HG03457 (cell line): ENCODE data around the gene SMCR8.
"Not testable (repeated sequence)": the region's sequence is repeated elsewhere in the genome, so short reads cannot be mapped to it uniquely, and the experiment has no call there.

Experiments used
- ATAC-seq: cut with Tn5 transposase; IDR thresholded peaks from one replicate; pipeline ENCODE4 v1.9.1; 2021; ENCODE audit warnings: moderate number of reproducible peaks; ENCODE audit not compliant: unreplicated experiment

The SMCR8 gene

DNA sequence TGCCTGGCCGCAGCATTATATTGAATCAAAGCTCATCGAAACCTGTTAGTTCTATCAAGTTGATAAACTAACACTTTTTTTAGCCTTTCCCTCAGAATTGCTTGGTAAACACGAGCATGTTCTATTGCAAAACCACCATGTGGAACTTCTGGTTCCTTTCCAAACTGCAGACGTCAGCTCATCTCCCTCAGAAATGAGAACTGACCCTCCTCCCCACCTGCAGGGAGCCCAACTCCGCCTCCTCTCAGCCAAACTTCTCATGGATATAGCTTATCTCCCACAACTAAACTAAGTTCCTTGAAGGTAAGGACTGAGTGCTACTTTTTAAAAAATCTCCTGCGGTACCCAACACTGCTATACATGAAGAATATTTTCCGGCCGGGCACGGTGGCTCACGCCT lies 41.5 kb downstream of the SMCR8 start:
- ATAC-seq = no peak

DNA sequence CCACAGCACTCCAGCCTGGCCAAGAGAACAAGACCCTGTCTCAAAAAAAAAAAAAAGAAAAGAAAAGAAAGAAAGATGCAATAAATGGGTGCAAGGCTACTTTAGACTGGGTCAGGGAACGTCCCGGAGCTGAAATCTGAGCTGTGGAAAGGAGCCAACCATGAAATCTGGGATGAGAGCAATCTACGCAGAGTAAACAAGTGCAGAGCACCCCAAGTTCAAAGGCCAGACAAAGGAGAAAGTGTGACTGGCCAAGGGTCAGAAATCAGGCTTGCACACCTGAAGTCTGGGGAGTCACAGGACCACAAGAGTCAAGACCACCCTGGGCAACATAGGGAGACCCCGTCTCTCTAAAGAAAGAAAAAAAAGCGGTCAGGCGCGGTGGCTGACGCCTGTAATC lies 45.4 kb downstream of the SMCR8 start:
- no peak for ATAC-seq

DNA sequence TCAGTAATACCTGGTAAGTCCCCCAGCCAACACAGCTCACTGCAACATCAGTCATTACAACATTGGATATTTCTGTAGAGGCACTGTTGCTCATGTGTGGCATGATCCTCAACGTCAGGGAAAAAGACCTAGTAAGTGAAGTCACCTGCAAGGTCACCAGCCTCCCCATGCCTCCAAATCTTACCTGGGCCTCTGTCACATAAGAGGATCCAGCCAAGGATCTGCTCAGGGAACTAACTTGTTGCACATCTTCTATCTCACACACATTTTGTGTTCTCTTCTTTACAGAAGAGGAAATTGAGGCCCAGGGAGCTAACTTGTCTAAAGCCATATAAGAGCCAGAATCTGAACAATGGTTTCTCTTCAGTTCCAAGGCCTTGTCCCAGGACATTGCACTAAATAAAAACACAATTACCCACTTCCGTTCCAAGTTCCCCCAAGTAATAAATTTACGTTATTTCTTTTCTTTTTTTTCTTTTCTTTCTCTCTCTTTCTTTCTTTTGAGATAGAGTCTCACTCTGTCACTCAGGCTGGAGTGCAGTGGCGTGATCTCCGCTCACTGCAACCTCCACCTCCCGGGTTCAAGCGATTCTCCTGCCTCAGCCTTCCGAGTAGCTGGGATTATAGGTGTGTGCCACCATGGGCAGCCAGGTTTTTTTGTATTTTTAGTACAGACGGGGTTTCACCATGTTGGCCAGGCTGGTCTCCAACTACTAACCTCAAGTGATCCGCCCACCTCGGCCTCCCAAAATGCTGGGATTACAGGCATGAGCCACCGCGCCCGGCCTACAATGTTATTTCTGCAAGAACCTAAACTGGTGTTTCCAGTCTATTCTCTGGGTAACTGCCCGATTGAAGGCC lies 47.0 kb downstream of the SMCR8 start:
- no peak for ATAC-seq

DNA sequence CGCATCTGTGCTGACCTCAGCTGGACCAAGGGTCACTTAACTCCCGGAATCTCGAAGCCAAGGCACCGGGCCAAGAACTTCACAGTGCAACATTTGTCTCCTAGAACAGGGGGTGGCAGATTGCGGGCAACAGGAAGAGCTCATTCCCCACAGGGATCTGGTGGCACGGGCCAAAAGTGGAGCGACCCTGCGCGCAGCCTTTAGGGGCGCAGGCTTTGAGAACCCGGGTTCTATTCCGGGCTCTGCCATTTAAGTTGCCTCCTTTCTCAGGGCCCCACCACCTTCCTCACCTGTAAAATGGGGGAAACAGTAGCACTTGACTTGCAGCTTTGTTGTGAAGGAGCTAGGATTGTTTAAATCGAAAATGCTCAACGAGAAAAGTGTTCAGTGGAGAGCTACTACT lies 47.6 kb downstream of the SMCR8 start:
- no peak for ATAC-seq

DNA sequence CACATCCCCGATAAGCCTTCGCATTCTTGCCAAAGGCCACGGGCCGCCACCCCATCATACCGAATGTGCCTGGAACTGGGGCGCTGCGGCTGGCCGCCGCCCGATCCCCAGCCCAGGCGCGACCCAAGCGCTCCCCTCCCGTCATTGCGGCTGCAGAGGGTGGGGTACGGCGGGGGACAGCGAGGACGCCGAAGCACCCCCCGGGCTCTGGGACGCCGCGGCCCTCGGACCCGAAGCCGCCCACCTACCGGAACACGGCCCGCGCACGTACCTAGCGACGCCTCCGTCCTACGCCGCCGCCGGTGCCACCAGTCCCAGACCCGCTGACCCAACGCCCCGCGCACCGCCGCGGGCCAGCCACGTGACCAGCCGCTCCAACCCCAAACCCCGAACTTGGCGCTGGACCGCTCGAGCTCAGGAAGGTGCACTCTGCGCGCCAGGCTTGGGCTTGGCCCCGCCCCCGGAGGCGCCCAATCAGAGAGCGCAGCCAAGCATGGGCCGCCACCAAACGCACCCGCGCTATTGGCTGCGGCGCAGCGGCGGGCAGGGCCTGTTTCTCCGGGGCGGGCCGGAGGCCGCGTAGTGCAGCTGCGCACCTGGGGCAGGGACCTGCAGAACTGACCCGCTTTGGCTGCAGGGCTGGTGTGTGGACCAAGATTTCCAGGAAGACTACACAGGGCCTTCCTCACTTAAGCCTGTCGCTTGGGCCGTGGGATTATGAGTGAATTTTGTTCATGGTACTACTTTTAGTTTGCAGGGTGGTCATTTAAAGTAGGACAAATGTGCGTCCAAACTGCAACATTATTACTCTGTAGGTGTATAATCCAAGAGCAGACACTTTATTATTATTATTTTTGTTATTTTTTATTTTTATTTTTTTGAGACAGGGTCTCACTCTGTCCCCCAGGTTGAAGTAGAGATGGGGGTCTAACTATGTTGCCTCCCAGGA lies 48.3 kb downstream of the SMCR8 start, which contains the start of gene SHMT1:
Gene SHMT1, minus strand, starts transcription at position 450 of the 949 bp plus-strand sequence. CDS start 7,569 bp downstream, outside the sequence.
- ATAC-seq = peak; percentile 85

DNA sequence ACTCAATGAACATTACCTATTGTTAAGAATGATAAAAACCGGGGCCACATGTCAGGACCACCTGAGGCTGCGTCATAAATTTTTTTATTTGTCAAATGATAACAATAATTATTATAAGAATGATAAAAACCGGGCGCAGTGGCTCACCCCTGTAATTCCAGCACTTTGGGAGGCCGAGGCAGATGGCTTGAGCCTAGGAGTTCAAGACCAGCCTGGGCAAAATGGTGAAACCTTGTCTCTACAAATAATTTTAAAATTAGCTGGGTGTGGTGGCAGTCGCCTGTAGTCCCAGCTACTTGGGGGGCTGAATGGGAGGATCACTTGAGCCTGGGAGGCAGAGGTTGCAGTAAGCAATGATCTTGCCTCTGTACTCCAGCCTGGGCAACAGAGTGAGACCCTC lies 49.1 kb downstream of the SMCR8 start:
- ATAC-seq = no peak

DNA sequence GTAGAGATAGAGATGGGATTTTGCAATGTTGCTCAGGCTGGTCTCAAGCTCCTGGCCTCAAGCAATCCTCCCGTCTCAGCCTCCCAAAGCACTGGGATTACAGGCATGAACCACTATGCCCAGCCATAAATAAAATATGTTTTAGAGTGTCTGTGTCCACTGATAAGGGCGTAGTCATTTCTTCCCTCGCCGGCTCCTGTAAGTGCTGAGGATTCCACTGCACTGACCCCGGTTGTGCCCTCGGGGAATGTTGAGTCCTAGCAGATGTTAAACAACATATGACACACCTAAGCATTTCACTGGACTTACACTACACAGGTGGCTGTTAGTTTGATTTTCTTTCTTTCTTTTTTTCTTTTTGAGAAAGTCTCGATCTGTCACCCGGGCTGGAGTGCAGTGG lies 53.9 kb downstream of the SMCR8 start:
- no peak for ATAC-seq

DNA sequence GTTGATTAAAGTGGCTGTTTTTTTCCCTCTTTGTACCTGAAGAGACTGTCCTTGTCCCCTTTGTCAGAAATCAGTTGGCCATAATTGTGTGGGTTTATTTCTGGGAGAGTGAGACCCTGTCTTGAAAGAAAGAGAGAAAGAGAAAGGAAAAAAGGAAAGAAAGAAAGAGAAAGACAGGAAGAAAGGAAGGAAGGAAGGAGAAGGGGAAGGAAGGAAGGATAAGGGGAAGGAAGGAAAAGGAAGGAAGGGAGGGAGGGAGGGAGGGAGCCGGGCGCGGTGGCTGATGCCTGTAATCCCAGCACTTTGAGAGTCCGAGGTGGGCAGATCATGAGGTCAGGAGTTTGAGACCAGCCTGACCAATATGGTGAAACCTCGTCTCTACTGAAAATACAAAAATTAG lies 55.7 kb downstream of the SMCR8 start:
- ATAC-seq = no peak

DNA sequence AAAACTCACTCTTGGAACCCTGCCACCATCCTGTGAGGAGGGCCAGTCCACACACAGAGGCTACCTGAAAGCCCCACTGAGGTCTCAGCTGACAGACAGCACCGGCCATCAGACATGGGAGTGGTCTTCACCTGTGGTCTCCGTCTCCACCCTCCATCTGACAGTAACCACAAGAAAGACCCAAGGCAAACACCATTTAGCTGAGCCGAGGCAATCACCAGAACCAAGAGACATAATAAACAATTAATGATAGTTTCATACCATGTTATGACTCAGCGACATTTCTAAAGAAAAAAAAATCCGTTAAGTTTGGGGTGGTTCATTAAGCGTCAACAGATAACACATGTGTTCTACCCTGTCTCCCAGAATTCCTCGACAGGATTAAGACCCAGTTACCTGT lies 56.4 kb downstream of the SMCR8 start:
- ATAC-seq = no peak

DNA sequence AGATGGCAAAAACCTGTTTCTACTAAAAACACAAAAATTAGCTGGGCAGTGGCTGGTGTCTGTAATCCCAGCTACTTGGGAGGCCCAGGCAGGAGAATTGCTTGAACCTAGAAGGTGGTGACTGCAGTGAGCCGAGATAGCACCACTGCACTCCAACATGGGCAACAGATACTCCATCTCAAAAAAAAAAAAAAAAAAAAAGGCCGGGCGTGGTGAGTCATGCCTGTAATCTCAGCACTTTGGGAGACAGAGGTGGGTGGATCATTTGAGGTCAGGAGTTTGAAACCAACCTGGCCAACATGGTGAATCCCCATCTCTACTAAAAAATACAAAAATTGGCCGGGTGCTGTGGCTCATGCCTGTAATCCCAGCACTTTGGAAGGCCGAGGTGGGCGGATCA lies 58.1 kb downstream of the SMCR8 start:
- not testable (repeated sequence) for ATAC-seq

DNA sequence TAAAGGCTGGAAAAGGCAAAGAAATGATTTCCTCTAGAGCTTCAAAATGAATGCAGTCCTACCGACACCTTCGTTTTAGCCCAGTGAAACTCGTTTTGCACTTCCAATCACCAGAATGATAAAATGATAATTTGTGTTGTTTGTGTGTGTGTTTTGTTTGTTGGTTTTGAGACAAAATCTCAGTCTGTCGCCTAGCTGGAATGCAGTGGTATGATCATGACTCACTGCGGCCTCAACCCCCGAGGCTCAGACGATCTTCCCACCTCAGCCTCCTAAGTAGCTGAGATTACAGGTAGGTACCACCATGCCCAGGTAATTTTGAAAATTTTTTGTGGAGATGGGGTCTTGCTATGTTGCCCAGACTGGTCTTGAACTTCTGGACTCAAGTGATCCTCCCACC lies 59.1 kb downstream of the SMCR8 start:
- no peak for ATAC-seq
